HG03139 (cell line): ENCODE measurements around the gene CAMSAP1.

Experiments
- ATAC-seq: cut with Tn5 transposase; IDR thresholded peaks from one replicate; pipeline ENCODE4 v1.9.1; 2021; ENCODE audit not compliant: unreplicated experiment

The CAMSAP1 gene

DNA sequence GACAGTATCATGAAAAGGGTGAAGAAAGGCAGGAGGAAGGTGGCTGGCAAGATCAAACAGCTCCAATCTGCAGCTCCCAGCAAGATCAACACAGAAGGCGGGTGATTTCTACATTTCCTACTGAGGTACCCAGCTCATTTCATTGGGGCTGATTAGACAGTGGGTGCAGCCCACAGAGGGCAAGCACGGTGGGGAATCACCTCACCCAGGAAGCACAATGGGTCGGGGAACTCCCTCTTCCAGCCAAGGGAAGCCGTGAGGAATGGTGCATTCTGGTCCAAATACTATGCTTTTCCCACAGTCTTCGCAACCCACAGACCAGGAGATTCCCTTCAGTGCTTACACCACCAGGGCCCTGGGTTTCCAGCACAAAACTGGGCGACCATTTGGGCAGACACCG is 66.8 kb downstream of the CAMSAP1 start:
- no peak for ATAC-seq

DNA sequence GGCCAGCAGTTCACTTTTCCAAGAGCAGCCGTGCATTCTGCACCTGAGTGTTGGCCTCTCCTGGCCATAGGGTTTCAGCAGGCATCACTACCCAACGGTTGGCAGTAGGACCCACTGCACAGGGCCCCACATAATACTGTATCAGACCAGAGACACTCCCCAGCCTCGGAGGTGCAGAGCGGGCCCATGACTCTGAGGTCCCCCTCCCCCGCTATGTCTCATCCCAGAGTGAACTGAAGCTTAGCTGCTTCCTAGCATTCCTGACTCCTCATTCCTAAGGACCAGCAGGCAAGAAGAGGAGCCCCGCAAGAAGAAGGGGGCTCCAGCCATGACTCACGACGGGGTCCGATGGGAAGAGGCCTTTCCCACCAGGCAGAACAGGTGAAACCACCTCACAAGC is 67.2 kb downstream of the CAMSAP1 start:
- no peak for ATAC-seq

DNA sequence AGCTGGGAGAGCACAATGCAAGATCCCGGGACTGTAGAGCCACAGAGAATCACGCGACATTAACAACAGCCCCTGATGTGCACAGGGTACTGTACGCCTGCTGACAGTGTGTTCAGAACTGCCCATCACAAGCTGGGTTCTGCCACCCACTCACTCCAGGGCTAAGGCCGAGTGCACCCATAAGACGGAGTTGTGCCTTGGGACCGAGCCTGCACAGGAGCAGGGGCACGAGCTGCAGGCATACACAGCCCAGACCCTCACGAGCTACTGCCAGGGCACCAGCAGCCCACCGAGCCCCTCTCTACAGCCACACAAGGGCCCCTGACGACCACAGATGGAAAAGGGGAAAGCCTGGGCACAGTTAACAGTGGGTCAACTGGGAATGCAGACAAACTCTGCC is 67.8 kb downstream of the CAMSAP1 start:
- no peak for ATAC-seq

DNA sequence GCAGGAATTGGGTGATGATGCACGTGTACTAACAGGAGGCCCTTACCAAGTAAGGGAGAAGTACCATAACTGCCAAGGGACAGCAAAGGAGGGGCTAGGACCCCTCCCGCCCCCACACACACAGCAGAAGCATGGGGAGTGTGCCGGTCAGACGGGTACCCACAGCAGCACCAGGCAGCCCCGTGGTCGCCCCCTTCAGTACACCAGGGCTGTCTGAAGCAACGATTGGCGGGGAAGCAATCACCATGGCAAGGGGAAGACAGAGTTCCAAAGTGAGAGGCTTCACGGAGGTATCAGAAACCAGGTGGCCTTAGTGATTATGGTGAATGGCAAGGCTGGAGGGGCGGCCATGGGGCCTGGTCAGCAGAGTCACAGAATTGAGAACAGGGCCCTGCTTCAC is 72.2 kb downstream of the CAMSAP1 start:
- no peak for ATAC-seq

DNA sequence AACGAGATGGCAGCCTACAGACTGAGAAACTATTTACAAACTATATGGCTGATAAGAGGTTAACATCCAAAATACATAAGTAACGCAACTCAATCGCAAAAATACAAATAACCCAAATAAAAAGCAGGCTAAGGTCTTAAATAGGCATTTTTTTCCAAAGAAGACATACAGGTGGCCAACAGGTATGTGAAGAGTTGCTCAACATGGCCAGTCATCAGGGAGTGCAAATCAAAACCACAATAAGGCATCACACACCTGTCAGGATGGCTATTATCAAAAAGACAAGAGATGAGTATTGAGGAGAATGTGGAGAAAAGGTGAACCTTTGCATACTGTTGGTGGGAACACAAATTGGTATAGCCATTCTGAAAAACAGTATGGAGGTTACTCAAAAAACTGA is 73.5 kb downstream of the CAMSAP1 start:
- no peak for ATAC-seq

DNA sequence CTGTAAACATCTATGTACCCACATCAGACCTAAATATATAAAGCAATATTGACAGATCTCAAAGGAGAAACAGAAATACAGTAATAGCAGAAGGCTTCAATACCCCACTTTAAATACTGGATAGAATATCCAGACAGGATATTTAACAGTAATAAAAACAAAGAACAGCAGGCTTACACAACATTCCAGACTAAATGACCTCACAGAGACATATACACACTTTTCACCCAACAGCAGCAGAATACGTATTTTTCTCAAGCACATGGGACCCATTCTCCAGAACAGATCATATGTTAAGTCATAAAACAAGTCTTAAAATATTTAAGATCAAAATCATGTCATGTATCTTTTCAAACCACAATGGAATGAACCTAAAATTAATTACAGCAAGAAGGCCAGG is 76.8 kb downstream of the CAMSAP1 start:
- ATAC-seq: no peak

DNA sequence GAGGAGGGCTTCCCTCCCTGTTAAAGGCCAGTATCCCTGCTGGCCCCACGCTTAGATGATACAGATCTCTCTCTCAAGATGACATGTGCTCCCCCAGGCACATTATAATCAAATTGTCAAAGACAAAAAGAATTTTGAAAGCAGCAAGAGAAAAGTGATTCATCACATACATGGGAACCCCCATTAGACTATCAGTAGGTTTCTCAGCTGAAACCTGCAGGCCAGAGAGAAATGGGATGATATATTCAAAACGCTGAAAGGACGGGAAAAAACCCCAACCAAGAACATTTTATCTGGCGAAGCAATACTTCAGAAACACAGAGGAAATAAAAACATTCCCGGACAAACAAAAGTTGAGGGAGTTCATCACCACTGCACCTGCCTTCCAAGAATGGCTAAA is 78.7 kb downstream of the CAMSAP1 start:
- no peak for ATAC-seq

- no peak for ATAC-seq
These were observed 79.3 kb downstream of the CAMSAP1 start for GRCh38 chr9:135827866-135828580.

- ATAC-seq: no peak
These were observed 80.0 kb downstream of the CAMSAP1 start for GRCh38 chr9:135827301-135827700.

- ATAC-seq: no peak
These were observed 81.2 kb downstream of the CAMSAP1 start for GRCh38 chr9:135826188-135826545.

DNA sequence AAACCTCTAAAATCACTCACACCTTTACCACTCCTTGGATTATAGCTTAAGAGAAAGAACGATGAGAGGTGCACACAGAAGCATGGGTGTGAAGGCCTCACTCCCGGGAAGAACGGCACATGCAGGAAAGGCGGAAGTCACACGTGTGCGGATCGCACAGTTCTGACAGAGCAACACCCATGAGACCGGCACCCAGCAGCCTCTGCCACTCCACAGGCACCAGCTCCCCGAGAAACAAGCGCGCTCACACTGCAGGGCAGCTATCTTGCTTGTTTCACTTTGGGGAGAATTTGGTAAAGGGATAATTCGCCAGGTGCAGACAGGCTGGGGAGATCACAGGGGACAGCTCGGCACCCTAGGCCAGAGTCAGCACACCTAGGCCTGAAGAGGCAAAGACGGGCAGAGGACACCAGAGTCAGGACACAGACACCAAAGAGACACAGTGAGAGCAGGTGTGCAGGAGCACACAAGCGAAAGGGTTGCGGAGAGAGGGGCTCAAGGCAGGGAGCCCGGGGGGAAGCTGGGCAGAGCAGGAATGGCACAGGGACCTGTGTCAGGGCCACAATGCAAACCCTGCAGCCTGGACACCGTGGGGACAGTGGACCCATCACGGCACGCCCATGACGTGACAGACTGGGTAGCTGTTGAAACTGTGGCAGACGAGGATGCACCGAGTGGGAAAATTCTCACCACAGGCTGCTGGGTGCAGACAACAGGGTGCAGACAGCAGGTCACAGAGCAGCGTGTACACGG is 81.7 kb downstream of the CAMSAP1 start:
- no peak for ATAC-seq

GRCh38 chr9:135823036-135823435 is 84.3 kb downstream of the CAMSAP1 start:
- no peak for ATAC-seq

- ATAC-seq: no peak
These were observed 85.0 kb downstream of the CAMSAP1 start for GRCh38 chr9:135822374-135822755.

DNA sequence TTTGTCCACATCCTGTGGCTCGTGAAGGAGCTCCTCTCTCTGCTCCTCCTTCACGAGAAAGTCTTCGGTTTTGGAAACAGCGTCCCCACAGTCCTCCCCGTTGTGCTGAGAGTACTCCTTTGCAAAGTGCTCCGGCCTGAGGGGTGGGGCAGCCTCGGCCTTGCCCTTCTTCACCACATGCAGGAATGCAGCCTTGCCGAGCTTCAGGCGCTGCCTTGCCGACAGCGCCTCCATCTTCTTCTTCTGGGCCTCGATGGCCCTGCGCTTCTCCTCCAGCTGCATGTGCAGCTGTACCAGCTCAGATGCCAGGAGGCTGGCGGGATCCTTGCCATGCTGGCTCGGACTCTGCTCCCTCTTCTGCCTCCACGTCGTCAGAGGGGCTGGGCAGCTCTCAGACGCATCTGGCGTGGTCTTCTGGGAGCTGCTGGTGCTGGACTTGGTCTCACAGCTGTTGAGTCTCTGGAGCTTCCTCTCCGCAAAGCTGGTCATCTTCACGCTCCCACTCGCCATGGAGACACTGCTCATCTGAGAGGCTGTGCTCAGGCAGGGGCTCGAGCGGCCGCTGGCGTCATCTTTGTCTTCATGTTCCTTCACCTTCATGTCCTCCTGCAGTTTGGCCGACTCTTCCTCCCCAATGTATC is 85.5 kb downstream of the CAMSAP1 start:
- ATAC-seq: no peak

DNA sequence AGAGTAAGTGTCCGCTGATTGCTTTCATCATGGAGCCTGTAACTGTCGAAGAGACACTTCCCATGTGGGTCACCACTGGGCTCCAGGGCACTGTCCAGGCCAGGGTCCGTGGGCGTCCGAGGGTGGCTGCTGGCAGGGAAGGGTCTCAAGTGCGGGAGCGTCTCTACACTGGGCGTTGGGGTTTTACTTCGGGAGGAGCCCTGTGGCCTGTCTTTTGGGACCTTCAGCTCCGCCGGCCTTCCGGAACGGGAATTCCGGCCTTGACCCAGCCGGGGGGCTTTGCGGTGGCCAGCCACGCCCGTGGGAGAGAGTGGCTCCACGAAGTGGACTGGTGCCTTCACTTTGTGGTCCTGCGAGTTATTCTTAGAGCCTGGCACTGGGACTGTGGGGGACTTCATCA is 86.2 kb downstream of the CAMSAP1 start:
- ATAC-seq: no peak

GRCh38 chr9:135820661-135821060 is 86.7 kb downstream of the CAMSAP1 start:
- ATAC-seq: no peak

DNA sequence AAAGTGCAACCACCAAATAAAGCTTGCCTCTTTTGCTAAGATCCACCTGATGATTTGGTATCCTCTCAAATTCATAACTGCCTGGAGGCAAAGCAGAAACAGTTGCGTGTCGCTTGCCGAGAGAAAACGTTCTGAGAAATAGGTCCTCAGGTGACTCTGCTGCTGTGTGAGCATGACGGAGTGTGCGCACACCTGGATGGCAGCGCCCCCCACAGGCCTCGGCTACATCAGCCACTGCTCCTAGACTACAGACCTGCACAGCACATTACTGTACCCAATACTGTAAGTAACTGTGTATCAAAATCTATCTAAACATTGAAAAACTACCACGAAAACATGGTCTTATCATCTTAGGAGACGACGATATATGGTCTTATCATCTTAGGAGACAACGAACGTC is 87.4 kb downstream of the CAMSAP1 start:
- no peak for ATAC-seq

DNA sequence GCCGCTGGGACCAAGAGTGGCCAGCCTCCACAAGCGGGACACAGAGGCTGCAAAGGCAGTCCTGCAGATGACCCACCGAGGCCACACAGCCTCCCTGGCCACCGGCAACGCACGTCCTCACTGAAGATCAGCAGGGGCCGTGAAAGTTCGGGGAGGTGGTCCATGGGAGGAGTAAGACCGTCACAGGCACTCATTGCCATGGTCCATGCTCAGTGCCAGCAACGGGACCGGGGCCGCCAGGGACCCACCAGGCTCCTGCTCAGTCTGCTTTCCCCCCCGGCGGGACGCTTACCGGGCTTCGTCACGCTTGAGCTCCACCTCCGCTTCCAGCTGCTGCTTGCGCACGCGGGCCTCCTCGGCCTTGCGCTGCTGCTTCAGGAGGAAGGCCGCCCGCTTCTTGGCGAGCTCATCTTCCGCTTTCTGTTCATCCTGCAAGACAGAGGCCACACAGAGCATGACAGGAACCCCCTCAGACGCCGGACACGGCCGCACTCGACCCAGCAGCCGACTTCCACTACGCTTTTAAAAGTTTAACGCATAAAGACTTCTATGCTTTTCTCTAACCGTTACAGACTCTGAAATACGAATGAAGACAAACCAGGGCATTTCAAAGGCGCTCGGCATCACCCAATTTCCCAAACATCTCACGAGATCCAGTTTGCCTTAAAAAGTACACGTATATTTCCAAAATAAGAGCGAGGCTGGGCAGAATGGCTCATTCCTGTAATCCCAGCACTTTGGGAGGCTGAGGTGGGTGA is 88.4 kb downstream of the CAMSAP1 start:
- ATAC-seq: no peak

- no peak for ATAC-seq
These were observed 89.2 kb downstream of the CAMSAP1 start for GRCh38 chr9:135817951-135818717.

- no peak for ATAC-seq
These were observed 90.7 kb downstream of the CAMSAP1 start for GRCh38 chr9:135816651-135816970.
